HepG2 (cell line): Measurements from ENCODE around the gene TMEFF1. TPM values are rescaled to one million over a fixed set of nuclear protein-coding genes. Genes with fewer than 3 reads are reported as not detected.

Source experiments
- CBFB ChIP-seq: sonication (generic); formaldehyde crosslinking; IDR thresholded peaks from 2 replicates; pipeline ENCODE4 v1.4.0; 2020; ENCODE audit warnings: missing genetic modification reagents
- CBX2 ChIP-seq, 2 experiments: fragments of 200-600 bp in 1 of 2; sonication (generic); formaldehyde crosslinking in 1 of 2; IDR thresholded peaks; 2 replicates each; pipeline versions ENCODE4 v1.7.0 to v1.8.1; 2018 to 2022; ENCODE audit warnings: low read depth in 2 of 2, low read length in 1 of 2, mild to moderate bottlenecking in 1 of 2, missing genetic modification reagents in 1 of 2
- ELF1 ChIP-seq: sonication (generic); formaldehyde crosslinking; IDR thresholded peaks from 2 replicates; pipeline ENCODE4 v1.4.0; 2020; ENCODE audit warnings: missing genetic modification reagents
- ETV5 ChIP-seq: IDR thresholded peaks from 2 replicates; pipeline ENCODE4 v1.6.1; 2018; ENCODE audit warnings: missing biosample characterization, missing genetic modification reagents, inconsistent platforms, borderline replicate concordance
- GABPA ChIP-seq, 2 experiments: IDR thresholded peaks; 2 replicates each; pipeline ENCODE4 v1.6.1; 2011 to 2016; ENCODE audit warnings: low read depth in 2 of 2, low read length in 1 of 2, missing biosample characterization in 1 of 2, missing genetic modification characterization in 1 of 2
- HNF4A ChIP-seq: sonication (generic); formaldehyde crosslinking; IDR thresholded peaks from 2 replicates; pipeline ENCODE4 v1.4.0; 2020; ENCODE audit warnings: missing genetic modification reagents
- POGZ ChIP-seq: sonication (generic); formaldehyde crosslinking; IDR thresholded peaks from 2 replicates; pipeline ENCODE4 v1.4.0; 2020; ENCODE audit warnings: mild to moderate bottlenecking, missing genetic modification reagents
- RFX5 ChIP-seq: IDR thresholded peaks from 2 replicates; pipeline ENCODE4 v1.6.1; 2011; ENCODE audit warnings: low read depth, low read length, improper control_type of control experiment
- RXRB ChIP-seq: IDR thresholded peaks from 2 replicates; pipeline ENCODE4 v1.6.1; 2016; ENCODE audit warnings: borderline replicate concordance, missing genetic modification reagents, missing compliant biosample characterization
- SP2 ChIP-seq: sonication (generic); formaldehyde crosslinking; IDR thresholded peaks from 2 replicates; pipeline ENCODE4 v1.5.1; 2020; ENCODE audit warnings: mild to moderate bottlenecking, missing genetic modification reagents
- TCF7 ChIP-seq: sonication (generic); IDR thresholded peaks from 2 replicates; pipeline ENCODE4 v1.6.1; 2016; ENCODE audit warnings: antibody characterized with exemption, low read depth
- ZKSCAN1 ChIP-seq: fragments of 150-350 bp; IDR thresholded peaks from 2 replicates; pipeline ENCODE4 v1.6.1; 2014; ENCODE audit warnings: low read length
- ZNF556 ChIP-seq: sonication (generic); formaldehyde crosslinking; IDR thresholded peaks from 2 replicates; pipeline ENCODE4 v1.4.0; 2020; ENCODE audit warnings: mild to moderate bottlenecking, missing genetic modification reagents, borderline replicate concordance
- ZNF644 ChIP-seq: IDR thresholded peaks from 2 replicates; pipeline ENCODE4 v1.6.1; 2016; ENCODE audit warnings: low read depth
- ZNF839 ChIP-seq: sonication (generic); formaldehyde crosslinking; IDR thresholded peaks from 2 replicates; pipeline ENCODE4 v1.4.0; 2020; ENCODE audit warnings: missing genetic modification reagents, mild to moderate bottlenecking, borderline replicate concordance
- ZSCAN25 ChIP-seq: sonication (generic); formaldehyde crosslinking; IDR thresholded peaks from 2 replicates; pipeline ENCODE4 v1.8.0; 2022; ENCODE audit warnings: mild to moderate bottlenecking, missing genetic modification reagents
- polyA plus RNA-seq, 8 experiments: library from polyadenylated mRNA; depleted of rRNA in 3 of 8; stranded (reverse) in 7 of 8; unstranded in 1 of 8; fragments of >200 nt; fragmentation: Illumina TruSeq in 4 of 8; extraction: Trizol in 4 of 8; gene quantifications; 2 replicates each; pipeline versions ENCODE4 v1.2.1 to v1.2.3, GENCODE V29; 2011 to 2016; ENCODE audit warnings: low read depth in 4 of 8, missing spikeins in 1 of 8, mixed read lengths in 1 of 8; ENCODE audit not compliant: insufficient read depth in 1 of 8
- total RNA-seq, 5 experiments: library from RNA; depleted of rRNA; stranded (reverse); fragments of >200 nt; fragmentation: Illumina TruSeq; extraction: Trizol; gene quantifications; 2 replicates each; pipeline ENCODE4 v1.2.3, GENCODE V29; 2016; ENCODE audit warnings: low read depth in 1 of 5
- TF ChIP-seq, protein P1 (sequence below): fragments of 450-650 bp; IDR thresholded peaks from 2 replicates; pipeline ENCODE4 v1.6.1; 2016
- TF ChIP-seq, protein P2 (sequence below): sonication (generic); formaldehyde crosslinking; IDR thresholded peaks from 2 replicates; pipeline ENCODE4 v1.5.1; 2020; ENCODE audit warnings: mild to moderate bottlenecking, missing genetic modification reagents, moderate library complexity
- TF ChIP-seq, protein P3 (sequence below): sonication (generic); formaldehyde crosslinking; IDR thresholded peaks from 2 replicates; pipeline ENCODE4 v1.4.0; 2020; ENCODE audit warnings: missing genetic modification reagents
- TF ChIP-seq, protein P4 (sequence below): sonication (generic); formaldehyde crosslinking; IDR thresholded peaks from 2 replicates; pipeline ENCODE4 v1.5.0; 2020; ENCODE audit warnings: missing genetic modification reagents
- TF ChIP-seq, protein P5 (sequence below): sonication (generic); formaldehyde crosslinking; IDR thresholded peaks from 2 replicates; pipeline ENCODE4 v1.4.0; 2020; ENCODE audit warnings: mild to moderate bottlenecking, missing genetic modification reagents

The TMEFF1 gene
- total and polyA plus RNA-seq, 2 of the 13 experiments (the other 11 are each of a cell fraction or from before 2014, with no cell fraction given), result 0.87 to 1.9 TPM

DNA sequence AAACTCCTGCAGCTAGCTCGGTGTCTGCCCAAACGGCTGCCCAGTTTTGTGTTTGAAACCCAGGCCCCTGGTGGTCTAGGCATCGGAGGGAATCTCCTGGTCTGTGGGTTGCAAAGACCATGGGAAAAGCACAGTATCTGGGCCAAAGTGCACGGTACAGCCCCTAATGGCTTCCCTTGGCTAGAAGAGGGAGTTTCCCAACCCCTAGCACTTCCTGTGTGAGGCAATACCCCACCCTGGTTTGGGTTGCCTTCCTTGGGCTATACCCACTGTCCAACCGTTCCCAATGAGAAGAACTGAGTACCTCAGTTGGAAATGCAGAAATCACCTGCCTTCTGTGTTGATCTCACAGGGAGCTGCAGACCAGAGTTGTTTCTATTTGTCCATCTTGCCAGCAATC, 146.7 kb downstream of the TMEFF1 start (continued):
- TF ChIP-seq, protein P1, sequence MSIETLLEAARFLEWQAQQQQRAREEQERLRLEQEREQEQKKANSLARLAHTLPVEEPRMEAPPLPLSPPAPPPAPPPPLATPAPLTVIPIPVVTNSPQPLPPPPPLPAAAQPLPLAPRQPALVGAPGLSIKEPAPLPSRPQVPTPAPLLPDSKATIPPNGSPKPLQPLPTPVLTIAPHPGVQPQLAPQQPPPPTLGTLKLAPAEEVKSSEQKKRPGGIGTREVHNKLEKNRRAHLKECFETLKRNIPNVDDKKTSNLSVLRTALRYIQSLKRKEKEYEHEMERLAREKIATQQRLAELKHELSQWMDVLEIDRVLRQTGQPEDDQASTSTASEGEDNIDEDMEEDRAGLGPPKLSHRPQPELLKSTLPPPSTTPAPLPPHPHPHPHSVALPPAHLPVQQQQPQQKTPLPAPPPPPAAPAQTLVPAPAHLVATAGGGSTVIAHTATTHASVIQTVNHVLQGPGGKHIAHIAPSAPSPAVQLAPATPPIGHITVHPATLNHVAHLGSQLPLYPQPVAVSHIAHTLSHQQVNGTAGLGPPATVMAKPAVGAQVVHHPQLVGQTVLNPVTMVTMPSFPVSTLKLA, result no peak
- no peak for TF ChIP-seq TCF7
- TF ChIP-seq, protein P2, sequence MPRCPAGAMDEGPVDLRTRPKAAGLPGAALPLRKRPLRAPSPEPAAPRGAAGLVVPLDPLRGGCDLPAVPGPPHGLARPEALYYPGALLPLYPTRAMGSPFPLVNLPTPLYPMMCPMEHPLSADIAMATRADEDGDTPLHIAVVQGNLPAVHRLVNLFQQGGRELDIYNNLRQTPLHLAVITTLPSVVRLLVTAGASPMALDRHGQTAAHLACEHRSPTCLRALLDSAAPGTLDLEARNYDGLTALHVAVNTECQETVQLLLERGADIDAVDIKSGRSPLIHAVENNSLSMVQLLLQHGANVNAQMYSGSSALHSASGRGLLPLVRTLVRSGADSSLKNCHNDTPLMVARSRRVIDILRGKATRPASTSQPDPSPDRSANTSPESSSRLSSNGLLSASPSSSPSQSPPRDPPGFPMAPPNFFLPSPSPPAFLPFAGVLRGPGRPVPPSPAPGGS, result no peak
- TF ChIP-seq ZNF839 (CRISPR knock-in tag), result no peak
- no peak for TF ChIP-seq SP2
- no peak for TF ChIP-seq ZSCAN25 (CRISPR knock-in tag)
- TF ChIP-seq, protein P3, sequence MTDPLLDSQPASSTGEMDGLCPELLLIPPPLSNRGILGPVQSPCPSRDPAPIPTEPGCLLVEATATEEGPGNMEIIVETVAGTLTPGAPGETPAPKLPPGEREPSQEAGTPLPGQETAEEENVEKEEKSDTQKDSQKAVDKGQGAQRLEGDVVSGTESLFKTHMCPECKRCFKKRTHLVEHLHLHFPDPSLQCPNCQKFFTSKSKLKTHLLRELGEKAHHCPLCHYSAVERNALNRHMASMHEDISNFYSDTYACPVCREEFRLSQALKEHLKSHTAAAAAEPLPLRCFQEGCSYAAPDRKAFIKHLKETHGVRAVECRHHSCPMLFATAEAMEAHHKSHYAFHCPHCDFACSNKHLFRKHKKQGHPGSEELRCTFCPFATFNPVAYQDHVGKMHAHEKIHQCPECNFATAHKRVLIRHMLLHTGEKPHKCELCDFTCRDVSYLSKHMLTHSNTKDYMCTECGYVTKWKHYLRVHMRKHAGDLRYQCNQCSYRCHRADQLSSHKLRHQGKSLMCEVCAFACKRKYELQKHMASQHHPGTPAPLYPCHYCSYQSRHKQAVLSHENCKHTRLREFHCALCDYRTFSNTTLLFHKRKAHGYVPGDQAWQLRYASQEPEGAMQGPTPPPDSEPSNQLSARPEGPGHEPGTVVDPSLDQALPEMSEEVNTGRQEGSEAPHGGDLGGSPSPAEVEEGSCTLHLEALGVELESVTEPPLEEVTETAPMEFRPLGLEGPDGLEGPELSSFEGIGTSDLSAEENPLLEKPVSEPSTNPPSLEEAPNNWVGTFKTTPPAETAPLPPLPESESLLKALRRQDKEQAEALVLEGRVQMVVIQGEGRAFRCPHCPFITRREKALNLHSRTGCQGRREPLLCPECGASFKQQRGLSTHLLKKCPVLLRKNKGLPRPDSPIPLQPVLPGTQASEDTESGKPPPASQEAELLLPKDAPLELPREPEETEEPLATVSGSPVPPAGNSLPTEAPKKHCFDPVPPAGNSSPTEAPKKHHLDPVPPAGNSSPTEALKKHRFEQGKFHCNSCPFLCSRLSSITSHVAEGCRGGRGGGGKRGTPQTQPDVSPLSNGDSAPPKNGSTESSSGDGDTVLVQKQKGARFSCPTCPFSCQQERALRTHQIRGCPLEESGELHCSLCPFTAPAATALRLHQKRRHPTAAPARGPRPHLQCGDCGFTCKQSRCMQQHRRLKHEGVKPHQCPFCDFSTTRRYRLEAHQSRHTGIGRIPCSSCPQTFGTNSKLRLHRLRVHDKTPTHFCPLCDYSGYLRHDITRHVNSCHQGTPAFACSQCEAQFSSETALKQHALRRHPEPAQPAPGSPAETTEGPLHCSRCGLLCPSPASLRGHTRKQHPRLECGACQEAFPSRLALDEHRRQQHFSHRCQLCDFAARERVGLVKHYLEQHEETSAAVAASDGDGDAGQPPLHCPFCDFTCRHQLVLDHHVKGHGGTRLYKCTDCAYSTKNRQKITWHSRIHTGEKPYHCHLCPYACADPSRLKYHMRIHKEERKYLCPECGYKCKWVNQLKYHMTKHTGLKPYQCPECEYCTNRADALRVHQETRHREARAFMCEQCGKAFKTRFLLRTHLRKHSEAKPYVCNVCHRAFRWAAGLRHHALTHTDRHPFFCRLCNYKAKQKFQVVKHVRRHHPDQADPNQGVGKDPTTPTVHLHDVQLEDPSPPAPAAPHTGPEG (CRISPR knock-in tag), result no peak
- peak; percentile 26; the same call in 1 of the 2 replicates for TF ChIP-seq POGZ (CRISPR knock-in tag)
- TF ChIP-seq, protein P4, sequence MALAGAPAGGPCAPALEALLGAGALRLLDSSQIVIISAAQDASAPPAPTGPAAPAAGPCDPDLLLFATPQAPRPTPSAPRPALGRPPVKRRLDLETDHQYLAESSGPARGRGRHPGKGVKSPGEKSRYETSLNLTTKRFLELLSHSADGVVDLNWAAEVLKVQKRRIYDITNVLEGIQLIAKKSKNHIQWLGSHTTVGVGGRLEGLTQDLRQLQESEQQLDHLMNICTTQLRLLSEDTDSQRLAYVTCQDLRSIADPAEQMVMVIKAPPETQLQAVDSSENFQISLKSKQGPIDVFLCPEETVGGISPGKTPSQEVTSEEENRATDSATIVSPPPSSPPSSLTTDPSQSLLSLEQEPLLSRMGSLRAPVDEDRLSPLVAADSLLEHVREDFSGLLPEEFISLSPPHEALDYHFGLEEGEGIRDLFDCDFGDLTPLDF, result no peak
- no peak for TF ChIP-seq RFX5
- TF ChIP-seq ZKSCAN1, result no peak
- 0 out of 2 replicates have a peak, but pooled peaks have one; percentile 17 for TF ChIP-seq ZNF644 (CRISPR knock-in tag)
- 0 out of 2 replicates have a peak, but pooled peaks have one; percentile 17 for TF ChIP-seq GABPA (IDR thresholded peaks at IDR 0.05; ENCODE audit: low read depth, low read length)
- peak; percentile 48; the same call in 1 of the 2 replicates for TF ChIP-seq GABPA (CRISPR knock-in tag; IDR thresholded peaks at IDR 0.05; ENCODE audit: low read depth)
- no peak for TF ChIP-seq CBFB (CRISPR knock-in tag)
- TF ChIP-seq ETV5 (CRISPR knock-in tag), result 0 out of 2 replicates have a peak, but pooled peaks have one; percentile 49
- peak; percentile 54; the same call in 1 of the 2 replicates for TF ChIP-seq ELF1
- TF ChIP-seq, protein P5, sequence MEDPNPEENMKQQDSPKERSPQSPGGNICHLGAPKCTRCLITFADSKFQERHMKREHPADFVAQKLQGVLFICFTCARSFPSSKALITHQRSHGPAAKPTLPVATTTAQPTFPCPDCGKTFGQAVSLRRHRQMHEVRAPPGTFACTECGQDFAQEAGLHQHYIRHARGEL (CRISPR knock-in tag), result no peak
- TF ChIP-seq ZNF556 (CRISPR knock-in tag), result no peak
- peak; percentile 40; the same call in 1 of the 2 replicates for TF ChIP-seq RXRB
- peak; percentile 29; the same call in 1 of the 2 replicates for TF ChIP-seq HNF4A (CRISPR knock-in tag)
- TF ChIP-seq CBX2 (IDR thresholded peaks at IDR 0.05; ENCODE audit: low read depth, low read length), result no peak
- TF ChIP-seq CBX2 (CRISPR knock-in tag; IDR thresholded peaks at IDR 0.05; ENCODE audit: low read depth), result no peak
